Measurements from ENCODE around the gene ACTR2. TPM values are rescaled to one million over a fixed set of nuclear protein-coding genes. Genes with fewer than 3 reads are reported as not detected.

ACTR2 gene
- polyA plus RNA-seq, 1 donor from 2014 or later, result 118 TPM

DNA sequence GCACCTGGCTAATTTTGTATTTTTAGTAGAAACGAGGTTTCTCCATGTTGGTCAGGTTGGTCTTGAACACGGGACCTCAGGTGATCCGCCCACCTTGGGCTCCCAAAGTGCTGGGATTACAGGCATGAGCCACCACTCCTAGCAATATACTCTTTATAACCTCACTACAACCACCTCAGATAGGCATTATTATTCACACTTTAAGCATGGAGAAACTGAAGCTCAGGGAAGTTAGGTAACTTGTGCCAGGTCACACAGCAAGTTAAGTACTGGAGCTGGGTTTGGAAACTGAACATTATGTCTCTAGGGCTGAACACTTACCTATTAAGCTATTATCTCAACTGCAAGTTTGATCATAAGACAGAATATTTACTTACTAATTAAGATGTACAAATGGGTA lies 42.6 kb upstream of the ACTR2 start:
- H3F3A ChIP-seq (ENCODE audit: insufficient read depth, low read length, poor library complexity, severe bottlenecking), result no peaks in the 10 kb centered on the region
- H3K36me3 ChIP-seq (ENCODE audit: insufficient read depth, low read length), result no peaks in the 10 kb centered on the region
- no peak overlapping the region for H3K4me2 ChIP-seq (ENCODE audit: low read length)
- H3K27ac ChIP-seq (ENCODE audit: low read length), result no peak overlapping the region
- H3K9me3 ChIP-seq (ENCODE audit: low read length), result no peaks in the 10 kb centered on the region
- H4K20me1 ChIP-seq (ENCODE audit: insufficient read depth), result no peaks in the 10 kb centered on the region
- no peaks in the 10 kb centered on the region for H3K9me2 ChIP-seq (ENCODE audit: insufficient read depth, low read length)
- no peak overlapping the region for H3K4me3 ChIP-seq (ENCODE audit: low read length)
- H3K9ac ChIP-seq (ENCODE audit: low read length), result no peak overlapping the region
- TF ChIP-seq EZH2 (IDR thresholded peaks at IDR 0.05; ENCODE audit: borderline replicate concordance, insufficient read depth, low read length, poor library complexity, severe bottlenecking) (no peak), SMC3 (conservative IDR thresholded peaks at IDR 0.05; ENCODE audit: poor library complexity) (no peak), MXI1 (conservative IDR thresholded peaks at IDR 0.05; ENCODE audit: poor library complexity, severe bottlenecking) (no peak), CTCF (IDR thresholded peaks at IDR 0.05; ENCODE audit: poor library complexity, severe bottlenecking) (no peak), REST (IDR thresholded peaks at IDR 0.05; ENCODE audit: borderline replicate concordance) (no peak), POLR2AphosphoS5 (IDR thresholded peaks at IDR 0.05) (no peak), TAF1 (IDR thresholded peaks at IDR 0.05; ENCODE audit: low read depth) (no peak), EP300 (conservative IDR thresholded peaks at IDR 0.05; ENCODE audit: poor library complexity, severe bottlenecking) (no peak), RAD21 (conservative IDR thresholded peaks at IDR 0.05) (no peak)
- no peak overlapping the region for H2AFZ ChIP-seq (ENCODE audit: low read depth, low read length)
- no peaks in the 10 kb centered on the region for H3K27me3 ChIP-seq (ENCODE audit: insufficient read depth, low read depth, low read length)
- H3K79me2 ChIP-seq (replicated peaks; ENCODE audit: insufficient read depth, low read length), result no peaks in the 10 kb centered on the region

- H3K79me2 ChIP-seq (replicated peaks; ENCODE audit: insufficient read depth, low read length), result no peaks in the 10 kb centered on the region
- no peak overlapping the region for H3K4me3 ChIP-seq (ENCODE audit: low read length)
- H2AFZ ChIP-seq (ENCODE audit: low read depth, low read length), result no peak overlapping the region
- H3K9me3 ChIP-seq (ENCODE audit: low read length), result no peaks in the 10 kb centered on the region
- TF ChIP-seq EZH2 (IDR thresholded peaks at IDR 0.05; ENCODE audit: borderline replicate concordance, insufficient read depth, low read length, poor library complexity, severe bottlenecking), result no peak
- TF ChIP-seq REST (IDR thresholded peaks at IDR 0.05; ENCODE audit: borderline replicate concordance), result no peak
- no peak for TF ChIP-seq CTCF (IDR thresholded peaks at IDR 0.05; ENCODE audit: poor library complexity, severe bottlenecking)
- no peak for TF ChIP-seq RAD21 (conservative IDR thresholded peaks at IDR 0.05)
- no peak for TF ChIP-seq MXI1 (conservative IDR thresholded peaks at IDR 0.05; ENCODE audit: poor library complexity, severe bottlenecking)
- H4K20me1 ChIP-seq (ENCODE audit: insufficient read depth), result no peaks in the 10 kb centered on the region
- H3K4me2 ChIP-seq (ENCODE audit: low read length), result no peak overlapping the region
- no peaks in the 10 kb centered on the region for H3K27me3 ChIP-seq (ENCODE audit: insufficient read depth, low read depth, low read length)
- no peak overlapping the region for H3K27ac ChIP-seq (ENCODE audit: low read length)
- H3K9ac ChIP-seq (ENCODE audit: low read length), result no peak overlapping the region
- no peaks in the 10 kb centered on the region for H3K36me3 ChIP-seq (ENCODE audit: insufficient read depth, low read length)
- H3K9me2 ChIP-seq (ENCODE audit: insufficient read depth, low read length), result no peaks in the 10 kb centered on the region
- H3F3A ChIP-seq (ENCODE audit: insufficient read depth, low read length, poor library complexity, severe bottlenecking), result no peaks in the 10 kb centered on the region
Measured at GRCh38 chr2:65186093-65186868, 41.4 kb upstream of the ACTR2 start.
